ENCODE results near the gene APP. TPM values are rescaled to one million over a fixed set of nuclear protein-coding genes. Genes with fewer than 3 reads are reported as not detected.

The APP gene
- total and polyA plus RNA-seq, 4 donors: 86.9 to 414 (median 367) TPM

DNA sequence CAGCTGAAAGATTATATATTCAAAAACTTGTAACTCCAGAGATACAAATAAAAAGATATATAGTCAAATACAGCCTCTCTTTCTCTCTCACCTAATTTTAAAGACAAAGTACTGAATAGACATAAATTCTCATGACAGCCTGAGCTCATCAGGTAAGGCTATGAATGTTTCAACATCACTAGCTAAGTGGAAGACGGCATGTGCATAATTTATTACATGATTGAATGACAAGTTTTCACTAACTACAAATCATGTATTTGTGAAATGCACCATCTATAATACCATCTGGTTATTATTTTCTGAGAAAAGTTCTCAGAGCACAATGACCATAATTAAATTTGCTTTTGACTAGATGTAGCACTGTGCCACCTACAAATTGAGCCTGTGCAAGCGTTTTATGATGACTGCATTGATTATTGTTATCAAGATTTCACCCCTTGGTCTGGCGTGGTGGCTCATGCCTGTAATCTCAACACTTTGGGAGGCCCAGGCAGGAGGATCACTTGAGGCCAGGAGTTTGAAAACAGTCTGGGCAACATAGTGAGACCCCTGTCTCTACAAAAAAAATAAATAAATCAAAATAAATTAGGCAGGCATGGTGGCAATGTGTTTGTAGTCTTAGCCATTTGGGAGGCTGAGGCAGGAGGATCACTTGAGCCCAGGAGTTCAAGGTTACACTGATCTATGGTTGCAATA lies 128.2 kb downstream of the APP start:
- H3K4me1 ChIP-seq (ENCODE audit: control insufficient read depth in 5 of 5, insufficient read depth in 5 of 5, low read length in 5 of 5): no peaks in the 10 kb centered on the region
- TF ChIP-seq, protein P1, sequence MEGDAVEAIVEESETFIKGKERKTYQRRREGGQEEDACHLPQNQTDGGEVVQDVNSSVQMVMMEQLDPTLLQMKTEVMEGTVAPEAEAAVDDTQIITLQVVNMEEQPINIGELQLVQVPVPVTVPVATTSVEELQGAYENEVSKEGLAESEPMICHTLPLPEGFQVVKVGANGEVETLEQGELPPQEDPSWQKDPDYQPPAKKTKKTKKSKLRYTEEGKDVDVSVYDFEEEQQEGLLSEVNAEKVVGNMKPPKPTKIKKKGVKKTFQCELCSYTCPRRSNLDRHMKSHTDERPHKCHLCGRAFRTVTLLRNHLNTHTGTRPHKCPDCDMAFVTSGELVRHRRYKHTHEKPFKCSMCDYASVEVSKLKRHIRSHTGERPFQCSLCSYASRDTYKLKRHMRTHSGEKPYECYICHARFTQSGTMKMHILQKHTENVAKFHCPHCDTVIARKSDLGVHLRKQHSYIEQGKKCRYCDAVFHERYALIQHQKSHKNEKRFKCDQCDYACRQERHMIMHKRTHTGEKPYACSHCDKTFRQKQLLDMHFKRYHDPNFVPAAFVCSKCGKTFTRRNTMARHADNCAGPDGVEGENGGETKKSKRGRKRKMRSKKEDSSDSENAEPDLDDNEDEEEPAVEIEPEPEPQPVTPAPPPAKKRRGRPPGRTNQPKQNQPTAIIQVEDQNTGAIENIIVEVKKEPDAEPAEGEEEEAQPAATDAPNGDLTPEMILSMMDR (IDR thresholded peaks at IDR 0.05; ENCODE audit: control extremely low read depth, extremely low read depth): no peak
- H3K36me3 ChIP-seq (ENCODE audit: control insufficient read depth in 4 of 4, insufficient read depth in 4 of 4, low read length in 4 of 4): peaks cover 0 to 19% (median 3%) of the 10 kb centered on the region in 4 donors
- H3K27me3 ChIP-seq (ENCODE audit: control insufficient read depth in 3 of 3, insufficient read depth in 3 of 3, low read length in 2 of 3): no peaks in the 10 kb centered on the region
- no peak overlapping the region for H3K9ac ChIP-seq (ENCODE audit: insufficient read depth in 1 of 2, low read length in 2 of 2)
- no peak overlapping the region for H3K27ac ChIP-seq (ENCODE audit: low read depth in 1 of 2, low read length in 1 of 2)
- no peak overlapping the region for H3K4me3 ChIP-seq
- H3K9me3 ChIP-seq (ENCODE audit: control insufficient read depth in 4 of 4, insufficient read depth in 3 of 4, low read length in 3 of 4): no peaks in the 10 kb centered on the region
- ATAC-seq (ENCODE audit: insufficient read depth, low FRiP score): no peak
- 91 to 97% methylated on average over 3 of the region's 3 CpGs for WGBS, 2 donors
- DNase-seq: no peak

GRCh38 chr21:26041431-26042180 lies 129.0 kb downstream of the APP start:
- DNase-seq: no peak
- H3K27ac ChIP-seq (ENCODE audit: low read depth in 1 of 2, low read length in 1 of 2): no peak overlapping the region
- peaks cover 0 to 13% (median 2%) of the 10 kb centered on the region in 4 donors for H3K36me3 ChIP-seq (ENCODE audit: control insufficient read depth in 4 of 4, insufficient read depth in 4 of 4, low read length in 4 of 4)
- no peak overlapping the region for H3K9ac ChIP-seq (ENCODE audit: insufficient read depth in 1 of 2, low read length in 2 of 2)
- WGBS, 2 donors: 75 to 84% methylated on average over 3 of the region's 3 CpGs
- TF ChIP-seq, protein P1 (IDR thresholded peaks at IDR 0.05; ENCODE audit: control extremely low read depth, extremely low read depth): no peak
- no peaks in the 10 kb centered on the region for H3K9me3 ChIP-seq (ENCODE audit: control insufficient read depth in 4 of 4, insufficient read depth in 3 of 4, low read length in 3 of 4)
- H3K4me1 ChIP-seq (ENCODE audit: control insufficient read depth in 5 of 5, insufficient read depth in 5 of 5, low read length in 5 of 5): no peaks in the 10 kb centered on the region
- H3K27me3 ChIP-seq (ENCODE audit: control insufficient read depth in 3 of 3, insufficient read depth in 3 of 3, low read length in 2 of 3): no peaks in the 10 kb centered on the region
- no peak for ATAC-seq (ENCODE audit: insufficient read depth, low FRiP score)
- no peak overlapping the region for H3K4me3 ChIP-seq

DNA sequence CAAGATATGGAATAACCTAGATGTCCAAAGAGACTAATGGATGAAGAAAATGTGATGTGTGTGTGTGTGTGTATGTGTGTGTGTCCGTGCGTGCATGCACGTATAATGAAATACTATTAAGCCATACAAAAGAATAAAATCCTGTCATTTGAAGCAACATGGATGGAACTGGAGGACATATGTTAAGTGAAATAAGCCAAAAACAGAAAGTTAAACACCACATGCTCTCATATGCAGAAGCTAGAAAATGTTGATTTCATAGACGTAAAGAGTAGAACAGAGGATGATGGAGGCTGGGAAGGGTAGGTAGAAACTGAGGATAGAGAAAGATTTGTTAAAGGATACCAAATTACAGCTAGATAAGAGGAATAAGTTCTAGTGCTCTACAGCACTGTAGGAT lies 133.7 kb downstream of the APP start:
- Histone ChIP-seq H3K27me3 (ENCODE audit: control insufficient read depth in 3 of 3, insufficient read depth in 3 of 3, low read length in 2 of 3) (no peaks in the 10 kb centered on the region), H3K4me1 (ENCODE audit: control insufficient read depth in 5 of 5, insufficient read depth in 5 of 5, low read length in 5 of 5) (peaks cover 0 to 13% (median 0%) of the 10 kb centered on the region in 5 donors), H3K4me3 (no peak overlapping the region), H3K36me3 (ENCODE audit: control insufficient read depth in 4 of 4, insufficient read depth in 4 of 4, low read length in 4 of 4) (peaks cover 0 to 4% (median 3%) of the 10 kb centered on the region in 4 donors), H3K27ac (ENCODE audit: low read depth in 1 of 2, low read length in 1 of 2) (no peak overlapping the region), H3K9me3 (ENCODE audit: control insufficient read depth in 4 of 4, insufficient read depth in 3 of 4, low read length in 3 of 4) (no peaks in the 10 kb centered on the region), H3K9ac (ENCODE audit: insufficient read depth in 1 of 2, low read length in 2 of 2) (no peak overlapping the region)
- TF ChIP-seq, protein P1 (IDR thresholded peaks at IDR 0.05; ENCODE audit: control extremely low read depth, extremely low read depth): no peak
- no peak for DNase-seq
- WGBS, 2 donors: 94 to 97% methylated on average over 4 of the region's 4 CpGs
- no peak for ATAC-seq (ENCODE audit: insufficient read depth, low FRiP score)

Measured in lung (tissue), 12 donors.